Trophoblast cell (in vitro differentiated cells and primary cell): Measurements from ENCODE around the gene EDDM13.

Source experiments
- DNase-seq, 2 donors: peaks; one replicate each; pipeline ENCODE4 v3.0.0-alpha.2; 2016
- H2AFZ ChIP-seq: 2 replicates; pipeline ENCODE4 v1.6.1; 2013; ENCODE audit warnings: low read length, moderate library complexity, mild to moderate bottlenecking; ENCODE audit not compliant: insufficient read depth, poor library complexity
- H2AK5ac ChIP-seq: 2 replicates; pipeline ENCODE4 v1.6.1; 2013; ENCODE audit warnings: mild to moderate bottlenecking, low read length
- H2BK120ac ChIP-seq: 2 replicates; pipeline ENCODE4 v1.6.1; 2013; ENCODE audit warnings: low read length, mild to moderate bottlenecking, moderate library complexity; ENCODE audit not compliant: insufficient read depth, poor library complexity
- H2BK12ac ChIP-seq: 2 replicates; pipeline ENCODE4 v1.6.1; 2013; ENCODE audit warnings: mild to moderate bottlenecking, low read length, moderate library complexity
- H2BK5ac ChIP-seq: 2 replicates; pipeline ENCODE4 v1.6.1; 2013; ENCODE audit warnings: low read length, low read depth, moderate library complexity, mild to moderate bottlenecking; ENCODE audit not compliant: poor library complexity
- H3K14ac ChIP-seq: 2 replicates; pipeline ENCODE4 v1.6.1; 2013; ENCODE audit warnings: mild to moderate bottlenecking, low read length
- H3K18ac ChIP-seq: 2 replicates; pipeline ENCODE4 v1.6.1; 2013; ENCODE audit warnings: mild to moderate bottlenecking, low read length
- H3K23ac ChIP-seq: 2 replicates; pipeline ENCODE4 v1.6.1; 2013; ENCODE audit warnings: low read length
- H3K27ac ChIP-seq: 2 replicates; pipeline ENCODE4 v1.5.1; 2013; ENCODE audit warnings: low read depth, mild to moderate bottlenecking, inconsistent platforms, low read length, moderate library complexity
- H3K27me3 ChIP-seq: 2 replicates; pipeline ENCODE4 v1.6.1; 2013; ENCODE audit warnings: inconsistent platforms, mild to moderate bottlenecking, low read length, moderate library complexity; ENCODE audit not compliant: insufficient read depth
- H3K36me3 ChIP-seq, 2 experiments: 1 replicate in 1 of 2; 2 replicates in 1 of 2; pipeline ENCODE4 v1.6.1; 2013; ENCODE audit warnings: low read length in 2 of 2, mild to moderate bottlenecking in 2 of 2, moderate library complexity in 1 of 2; ENCODE audit not compliant: insufficient read depth in 2 of 2, control insufficient read depth in 1 of 2
- H3K4ac ChIP-seq: 2 replicates; pipeline ENCODE4 v1.6.1; 2013; ENCODE audit warnings: low read depth, mild to moderate bottlenecking, low read length, moderate library complexity
- H3K4me1 ChIP-seq, 2 experiments: 1 replicate in 1 of 2; 2 replicates in 1 of 2; pipeline ENCODE4 v1.6.1; 2013; ENCODE audit warnings: low read length in 2 of 2, mild to moderate bottlenecking in 2 of 2, moderate library complexity in 1 of 2; ENCODE audit not compliant: insufficient read depth in 2 of 2, control insufficient read depth in 1 of 2
- H3K4me2 ChIP-seq: 2 replicates; pipeline ENCODE4 v1.6.1; 2013; ENCODE audit warnings: inconsistent platforms, mild to moderate bottlenecking, low read length, moderate library complexity
- H3K4me3 ChIP-seq: 2 replicates; pipeline ENCODE4 v1.5.1; 2013; ENCODE audit warnings: mild to moderate bottlenecking, low read depth, low read length, inconsistent platforms
- H3K79me1 ChIP-seq: one replicate; pipeline ENCODE4 v1.6.1; 2013; ENCODE audit warnings: low read length
- H3K79me2 ChIP-seq: 2 replicates; pipeline ENCODE4 v1.6.1; 2013; ENCODE audit warnings: low read length, mild to moderate bottlenecking; ENCODE audit not compliant: control insufficient read depth, insufficient read depth, poor library complexity
- H3K9ac ChIP-seq: 2 replicates; pipeline ENCODE4 v1.6.1; 2013; ENCODE audit warnings: mild to moderate bottlenecking, low read length
- H3K9me3 ChIP-seq: 2 replicates; pipeline ENCODE4 v1.6.1; 2013; ENCODE audit warnings: low read depth, mild to moderate bottlenecking, control low read depth, inconsistent platforms, low read length; ENCODE audit not compliant: insufficient read depth
- H4K12ac ChIP-seq: 2 replicates; pipeline ENCODE4 v1.6.1; 2013; ENCODE audit warnings: low read depth, mild to moderate bottlenecking, low read length, moderate library complexity
- H4K8ac ChIP-seq: 2 replicates; pipeline ENCODE4 v1.6.1; 2013; ENCODE audit warnings: low read depth, mild to moderate bottlenecking, low read length, moderate library complexity
- H4K91ac ChIP-seq: one replicate; pipeline ENCODE4 v1.6.1; 2013; ENCODE audit warnings: low read depth, mild to moderate bottlenecking, low read length, moderate library complexity
- WGBS: extraction: QIAGEN DNeasy Blood & Tissue Kit; methylation state at CpG from one replicate; pipeline ENCODE4 v1.1.7; 2013; ENCODE audit warnings: missing lambda C conversion rate; ENCODE audit not compliant: insufficient read length, insufficient coverage; ENCODE audit errors: extremely low coverage; 5-methylcytosine and 5-hydroxymethylcytosine counted together

Gene EDDM13

GRCh38 chr19:56347163-56347778 is 74.7 kb downstream of the EDDM13 start:
- H3K4ac ChIP-seq = no peak overlapping the region

GRCh38 chr19:56348289-56348877 is 75.8 kb downstream of the EDDM13 start:
- Histone ChIP-seq H4K12ac (no peak overlapping the region), H2AK5ac (no peak overlapping the region), H3K23ac (no peak overlapping the region), H3K79me1 (no peaks in the 10 kb centered on the region), H3K79me2 (no peaks in the 10 kb centered on the region), H3K36me3 (no peaks in the 10 kb centered on the region), H2BK120ac (no peak overlapping the region), H3K27ac (no peak overlapping the region), H3K4me1 (no peaks in the 10 kb centered on the region), H4K91ac (no peak overlapping the region), H3K9me3 (no peaks in the 10 kb centered on the region), H3K14ac (no peak overlapping the region), H3K4me3 (no peak overlapping the region), H3K18ac (no peak overlapping the region), H3K4me2 (no peak overlapping the region), H2BK5ac (no peak overlapping the region), H3K27me3 (no peaks in the 10 kb centered on the region), H3K9ac (no peak overlapping the region), H2BK12ac (no peak overlapping the region), H2AFZ (no peak overlapping the region), H3K4ac (no peak overlapping the region), H4K8ac (no peak overlapping the region)
- DNase-seq = peak; percentile 0 to 33
- no CpG with 5 or more reads among the region's 5 CpGs for WGBS

More at GRCh38 chr19:56347163-56347778, 74.7 kb downstream of the EDDM13 start:
- WGBS = no CpG with 5 or more reads among the region's 7 CpGs
- Histone ChIP-seq H2BK5ac (no peak overlapping the region), H3K79me2 (no peaks in the 10 kb centered on the region), H3K27me3 (no peaks in the 10 kb centered on the region), H3K23ac (no peak overlapping the region), H3K9me3 (no peaks in the 10 kb centered on the region), H2BK12ac (no peak overlapping the region), H4K8ac (no peak overlapping the region), H3K4me2 (no peak overlapping the region), H4K91ac (no peak overlapping the region), H3K18ac (no peak overlapping the region), H3K79me1 (no peaks in the 10 kb centered on the region), H3K27ac (no peak overlapping the region), H2AK5ac (no peak overlapping the region), H4K12ac (no peak overlapping the region), H2BK120ac (no peak overlapping the region), H3K4me1 (no peaks in the 10 kb centered on the region), H2AFZ (no peak overlapping the region), H3K36me3 (no peaks in the 10 kb centered on the region), H3K14ac (no peak overlapping the region), H3K9ac (no peak overlapping the region), H3K4me3 (no peak overlapping the region)
- DNase-seq = no peak

- peak; percentile 11 to 78 for DNase-seq
- H3K9ac ChIP-seq = no peak overlapping the region
- no peak overlapping the region for H3K18ac ChIP-seq
- no peak overlapping the region for H3K23ac ChIP-seq
- no peak overlapping the region for H3K4me3 ChIP-seq
- WGBS = no CpG with 5 or more reads among the region's 8 CpGs
- H3K14ac ChIP-seq = no peak overlapping the region
- no peak overlapping the region for H2AK5ac ChIP-seq
- H4K91ac ChIP-seq = no peak overlapping the region
- no peaks in the 10 kb centered on the region for H3K4me1 ChIP-seq
- H2BK12ac ChIP-seq = no peak overlapping the region
- H4K12ac ChIP-seq = no peak overlapping the region
- no peaks in the 10 kb centered on the region for H3K36me3 ChIP-seq
- no peak overlapping the region for H2BK5ac ChIP-seq
- no peaks in the 10 kb centered on the region for H3K9me3 ChIP-seq
- no peak overlapping the region for H3K4ac ChIP-seq
- no peak overlapping the region for H2BK120ac ChIP-seq
- H3K79me2 ChIP-seq = no peaks in the 10 kb centered on the region
- no peaks in the 10 kb centered on the region for H3K79me1 ChIP-seq
- H2AFZ ChIP-seq = no peak overlapping the region
- H3K27me3 ChIP-seq = no peaks in the 10 kb centered on the region
- no peak overlapping the region for H4K8ac ChIP-seq
- H3K4me2 ChIP-seq = no peak overlapping the region
- no peak overlapping the region for H3K27ac ChIP-seq
These were observed 78.0 kb downstream of the EDDM13 start for GRCh38 chr19:56350416-56351045.

DNA sequence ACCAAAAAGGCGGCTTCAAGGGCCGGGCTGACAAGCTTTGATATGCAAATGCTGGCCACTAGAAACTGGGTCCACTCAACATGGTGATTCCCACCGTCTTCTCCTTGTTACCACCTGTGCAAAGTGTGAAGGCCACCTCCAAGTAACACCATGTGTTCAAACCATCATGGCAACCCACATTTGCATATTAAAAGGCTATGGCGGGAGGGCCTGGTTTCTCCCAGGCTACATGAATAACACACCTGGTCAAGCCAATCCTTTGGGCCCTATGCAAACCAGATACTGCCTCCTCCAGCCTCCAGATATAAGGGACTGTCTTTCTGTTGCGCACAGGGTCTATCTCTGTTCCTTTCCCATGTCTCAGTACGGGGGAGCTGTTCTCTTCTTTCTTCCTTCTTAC is 78.7 kb downstream of the EDDM13 start:
- H3K27ac ChIP-seq = no peak overlapping the region

More for the DNA sequence above, 78.7 kb downstream of the EDDM13 start:
- Histone ChIP-seq H4K12ac (no peak overlapping the region), H3K9ac (no peak overlapping the region), H2AK5ac (no peak overlapping the region), H3K18ac (no peak overlapping the region), H3K4me3 (no peak overlapping the region), H3K4ac (no peak overlapping the region), H2BK5ac (no peak overlapping the region), H3K27me3 (no peaks in the 10 kb centered on the region), H3K36me3 (no peaks in the 10 kb centered on the region), H3K23ac (no peak overlapping the region), H3K4me1 (no peaks in the 10 kb centered on the region), H3K79me2 (no peaks in the 10 kb centered on the region), H3K14ac (no peak overlapping the region), H3K4me2 (no peak overlapping the region), H2AFZ (no peak overlapping the region), H4K8ac (no peak overlapping the region), H3K79me1 (no peaks in the 10 kb centered on the region), H4K91ac (no peak overlapping the region), H2BK120ac (no peak overlapping the region), H2BK12ac (no peak overlapping the region), H3K9me3 (no peaks in the 10 kb centered on the region)
- no peak for DNase-seq
- no CpG with 5 or more reads among the region's 6 CpGs for WGBS
